Measurements from ENCODE around the gene ADAMTS3. TPM values are rescaled to one million over a fixed set of nuclear protein-coding genes. Genes with fewer than 3 reads are reported as not detected.

Gene ADAMTS3
- total and polyA plus RNA-seq, 8 donors: 0.13 to 6.8 (median 0.24) TPM; not detected in 2

- Histone ChIP-seq H3K36me3 (no peaks in the 10 kb centered on the region), H3K27me3 (no peaks in the 10 kb centered on the region), H3K4me3 (no peak overlapping the region), H3K27ac (no peak overlapping the region), H3K9me3 (no peaks in the 10 kb centered on the region), H3K4me1 (no peaks in the 10 kb centered on the region)
- intact Hi-C loops (cut with DNase I; ENCODE audit: low total_unique reads): no loop called here
- no peak for DNase-seq
- WGBS, 5 donors: 75 to 94% (median 87%) methylated on average over 1 of the region's 1 CpG
- TF ChIP-seq POLR2AphosphoS5 (IDR thresholded peaks at IDR 0.05) (no peak), EP300 (IDR thresholded peaks at IDR 0.05) (no peak)
These were observed 231.0 kb downstream of the ADAMTS3 start for GRCh38 chr4:72338060-72338459.

GRCh38 chr4:72330381-72330780, 238.6 kb downstream of the ADAMTS3 start:
- Histone ChIP-seq H3K27me3 (no peaks in the 10 kb centered on the region), H3K27ac (no peak overlapping the region), H3K4me3 (no peak overlapping the region), H3K4me1 (no peaks in the 10 kb centered on the region), H3K9me3 (no peaks in the 10 kb centered on the region), H3K36me3 (no peaks in the 10 kb centered on the region)
- TF ChIP-seq POLR2AphosphoS5 (IDR thresholded peaks at IDR 0.05) (no peak), POLR2A (IDR thresholded peaks at IDR 0.05) (no peak), EP300 (IDR thresholded peaks at IDR 0.05) (no peak), CTCF (IDR thresholded peaks at IDR 0.05) (no peak)
- no peak for DNase-seq
- intact Hi-C loops (cut with DNase I; ENCODE audit: low total_unique reads): no loop called here
- WGBS, 5 donors: 89 to 100% (median 94%) methylated on average over 1 of the region's 1 CpG

GRCh38 chr4:72326692-72327632, 242.1 kb downstream of the ADAMTS3 start:
- 34 to 46% (median 40%) methylated on average over 2 of the region's 2 CpGs for WGBS, 5 donors
- intact Hi-C loops (cut with DNase I; ENCODE audit: low total_unique reads): no loop called here
- TF ChIP-seq EP300 (IDR thresholded peaks at IDR 0.05) (no peak), POLR2AphosphoS5 (IDR thresholded peaks at IDR 0.05) (no peak), CTCF (IDR thresholded peaks at IDR 0.05) (peak in 3 of 7 experiments; percentile 39 to 50 (median 39)), POLR2A (IDR thresholded peaks at IDR 0.05) (no peak)
- H3K27ac ChIP-seq: no peak overlapping the region
- no peaks in the 10 kb centered on the region for H3K27me3 ChIP-seq
- no peaks in the 10 kb centered on the region for H3K4me1 ChIP-seq
- H3K36me3 ChIP-seq: no peaks in the 10 kb centered on the region
- DNase-seq: peak in 1 of 2 donors; percentile 49
- no peaks in the 10 kb centered on the region for H3K9me3 ChIP-seq
- H3K4me3 ChIP-seq: no peak overlapping the region

GRCh38 chr4:72325215-72325614, 243.8 kb downstream of the ADAMTS3 start:
- TF ChIP-seq CTCF (IDR thresholded peaks at IDR 0.05) (no peak), EP300 (IDR thresholded peaks at IDR 0.05) (no peak), POLR2AphosphoS5 (IDR thresholded peaks at IDR 0.05) (no peak), POLR2A (IDR thresholded peaks at IDR 0.05) (no peak)
- no peak for DNase-seq
- H3K9me3 ChIP-seq: no peaks in the 10 kb centered on the region
- H3K27ac ChIP-seq: no peak overlapping the region
- intact Hi-C loops (cut with DNase I; ENCODE audit: low total_unique reads): no loop called here
- peaks cover 0 to 6% (median 0%) of the 10 kb centered on the region in 4 donors for H3K4me1 ChIP-seq
- H3K36me3 ChIP-seq: no peaks in the 10 kb centered on the region
- no peak overlapping the region for H3K4me3 ChIP-seq
- no peaks in the 10 kb centered on the region for H3K27me3 ChIP-seq

GRCh38 chr4:72323227-72323626, 245.8 kb downstream of the ADAMTS3 start:
- intact Hi-C loops (cut with DNase I; ENCODE audit: low total_unique reads): no loop called here
- Histone ChIP-seq H3K4me1 (peaks cover 0 to 18% (median 0%) of the 10 kb centered on the region in 4 donors), H3K4me3 (no peak overlapping the region), H3K9me3 (no peaks in the 10 kb centered on the region), H3K27me3 (no peaks in the 10 kb centered on the region), H3K27ac (no peak overlapping the region), H3K36me3 (no peaks in the 10 kb centered on the region)
- TF ChIP-seq POLR2AphosphoS5 (IDR thresholded peaks at IDR 0.05): no peak
- TF ChIP-seq CTCF (IDR thresholded peaks at IDR 0.05): no peak
- TF ChIP-seq POLR2A (IDR thresholded peaks at IDR 0.05): no peak
- no peak for TF ChIP-seq EP300 (IDR thresholded peaks at IDR 0.05)
- 45 to 66% (median 49%) methylated on average over 2 of the region's 2 CpGs for whole genome bisulfite sequencing, 5 donors
- no peak for DNase-seq

Measured in stomach (tissue), 9 donors.